Activated naive CD8-positive, alpha-beta T cell treated with anti-CD3 and anti-CD28 coated beads for 36 hours (primary cell): ENCODE measurements around the gene PCSK9. TPM values are rescaled to one million over a fixed set of nuclear protein-coding genes. Genes with fewer than 3 reads are reported as not detected.
A peak's percentile ranks its signal among the peaks of the same experiment; 100 is the strongest.

Experiments used
- DNase-seq: peaks from one replicate; pipeline ENCODE4 v3.0.0; 2021
- H3K27ac Mint-ChIP-seq: one replicate; pipeline ENCODE4 v1.8.0; 2022; ENCODE audit warnings: mild to moderate bottlenecking, moderate library complexity, mixed read lengths
- H3K27me3 Mint-ChIP-seq: one replicate; pipeline ENCODE4 v1.8.0; 2022; ENCODE audit warnings: mild to moderate bottlenecking, mixed read lengths
- H3K36me3 Mint-ChIP-seq: one replicate; pipeline ENCODE4 v1.8.0; 2021; ENCODE audit warnings: mild to moderate bottlenecking, mixed read lengths
- H3K4me1 Mint-ChIP-seq: one replicate; pipeline ENCODE4 v1.8.0; 2021; ENCODE audit warnings: mixed read lengths
- H3K4me3 Mint-ChIP-seq: one replicate; pipeline ENCODE4 v1.8.0; 2022; ENCODE audit warnings: mild to moderate bottlenecking, moderate library complexity, mixed read lengths
- H3K9me3 Mint-ChIP-seq: one replicate; pipeline ENCODE4 v1.8.0; 2022; ENCODE audit warnings: mixed read lengths
- total RNA-seq, 2 experiments: library from RNA; stranded (reverse); gene quantifications; one replicate each; pipeline ENCODE4 v1.2.3, GENCODE V29; 2021

Gene PCSK9
- total RNA-seq = not detected

DNA sequence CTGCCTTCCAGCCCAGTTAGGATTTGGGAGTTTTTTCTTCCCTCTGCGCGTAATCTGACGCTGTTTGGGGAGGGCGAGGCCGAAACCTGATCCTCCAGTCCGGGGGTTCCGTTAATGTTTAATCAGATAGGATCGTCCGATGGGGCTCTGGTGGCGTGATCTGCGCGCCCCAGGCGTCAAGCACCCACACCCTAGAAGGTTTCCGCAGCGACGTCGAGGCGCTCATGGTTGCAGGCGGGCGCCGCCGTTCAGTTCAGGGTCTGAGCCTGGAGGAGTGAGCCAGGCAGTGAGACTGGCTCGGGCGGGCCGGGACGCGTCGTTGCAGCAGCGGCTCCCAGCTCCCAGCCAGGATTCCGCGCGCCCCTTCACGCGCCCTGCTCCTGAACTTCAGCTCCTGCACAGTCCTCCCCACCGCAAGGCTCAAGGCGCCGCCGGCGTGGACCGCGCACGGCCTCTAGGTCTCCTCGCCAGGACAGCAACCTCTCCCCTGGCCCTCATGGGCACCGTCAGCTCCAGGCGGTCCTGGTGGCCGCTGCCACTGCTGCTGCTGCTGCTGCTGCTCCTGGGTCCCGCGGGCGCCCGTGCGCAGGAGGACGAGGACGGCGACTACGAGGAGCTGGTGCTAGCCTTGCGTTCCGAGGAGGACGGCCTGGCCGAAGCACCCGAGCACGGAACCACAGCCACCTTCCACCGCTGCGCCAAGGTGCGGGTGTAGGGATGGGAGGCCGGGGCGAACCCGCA lies at the start of gene PCSK9:
PCSK9 (plus strand) TSS at position 207 of the 741 bp plus-strand sequence; CDS start at position 497, 290 bp downstream.
- H3K9me3 Mint-ChIP-seq = no peaks in the 10 kb centered on the region
- H3K4me1 Mint-ChIP-seq = peaks cover 2% of the 10 kb centered on the region
- no peak for DNase-seq
- H3K36me3 Mint-ChIP-seq = no peaks in the 10 kb centered on the region
- H3K4me3 Mint-ChIP-seq = no peak within 1 kb of the TSS
- no peak within 1 kb of the TSS for H3K27ac Mint-ChIP-seq
- H3K27me3 Mint-ChIP-seq = peaks cover 73% of the 10 kb centered on the region

DNA sequence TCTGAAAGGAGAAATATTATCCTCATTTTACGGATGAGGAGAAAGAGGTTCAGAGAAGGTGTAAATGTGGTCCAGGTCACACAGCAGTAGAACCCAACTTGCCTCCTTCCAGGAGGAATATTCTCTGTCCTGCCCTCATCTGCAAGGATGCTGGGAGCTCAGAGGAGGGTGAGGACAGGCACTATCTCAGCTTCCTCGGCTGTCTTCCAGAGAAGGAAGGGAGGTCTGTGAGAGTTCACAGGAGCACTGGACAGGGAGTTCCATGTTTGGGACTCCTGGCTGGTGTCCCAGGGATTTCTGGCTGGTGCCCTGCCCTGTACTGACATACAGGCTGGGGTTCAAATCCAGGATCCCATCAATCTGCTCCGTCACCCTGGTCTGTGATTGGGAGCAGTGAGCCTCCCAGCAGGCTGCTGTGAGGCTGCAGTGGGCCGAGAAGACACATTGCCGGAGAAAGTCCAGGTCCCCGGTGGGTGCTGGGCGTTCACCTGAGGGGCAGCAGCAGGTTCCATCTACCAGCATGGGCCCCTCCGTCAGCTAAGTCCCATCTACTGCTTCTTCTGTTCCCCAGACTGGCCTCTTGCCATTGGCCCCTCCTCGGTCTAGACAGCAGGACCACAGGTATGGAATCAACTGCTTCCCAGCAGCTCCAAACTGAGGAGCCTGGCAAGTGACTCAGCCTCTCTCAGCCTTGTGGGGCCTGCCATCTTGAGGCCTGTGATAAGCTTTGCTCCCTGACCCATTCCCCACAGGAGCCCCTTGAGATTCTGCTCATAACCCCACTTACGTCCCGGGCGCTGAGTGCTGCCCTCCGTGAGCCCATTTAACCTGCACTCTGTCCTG lies 49.2 kb upstream of the PCSK9 start:
- H3K36me3 Mint-ChIP-seq = no peaks in the 10 kb centered on the region
- H3K9me3 Mint-ChIP-seq = no peaks in the 10 kb centered on the region
- no peak overlapping the region for H3K27ac Mint-ChIP-seq
- DNase-seq = no peak
- no peaks in the 10 kb centered on the region for H3K4me1 Mint-ChIP-seq
- no peak overlapping the region for H3K4me3 Mint-ChIP-seq
- H3K27me3 Mint-ChIP-seq = peaks cover 4% of the 10 kb centered on the region

DNA sequence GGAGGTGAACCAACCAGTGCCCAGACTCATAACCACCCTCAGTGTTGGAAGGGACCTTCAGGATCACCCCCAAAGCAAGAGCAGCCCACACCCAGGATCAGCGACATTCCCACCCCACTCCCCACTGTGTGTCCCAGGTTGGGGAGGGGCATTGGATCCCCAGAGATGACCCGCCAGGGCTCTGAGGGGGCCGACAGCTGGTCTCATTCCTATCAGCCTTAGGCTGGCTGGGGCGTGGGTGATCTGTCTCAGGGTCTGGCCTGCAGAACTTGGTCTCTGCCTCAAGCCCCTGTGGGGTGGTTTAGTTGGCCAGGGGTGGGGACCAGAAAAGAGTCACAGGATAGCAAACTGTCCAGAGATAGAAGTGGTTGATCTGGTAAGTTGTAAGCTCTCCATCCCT lies 48.4 kb upstream of the PCSK9 start:
- Mint-ChIP-seq H3K27ac (no peak overlapping the region), H3K4me1 (peaks cover 2% of the 10 kb centered on the region)
- DNase-seq = no peak

DNA sequence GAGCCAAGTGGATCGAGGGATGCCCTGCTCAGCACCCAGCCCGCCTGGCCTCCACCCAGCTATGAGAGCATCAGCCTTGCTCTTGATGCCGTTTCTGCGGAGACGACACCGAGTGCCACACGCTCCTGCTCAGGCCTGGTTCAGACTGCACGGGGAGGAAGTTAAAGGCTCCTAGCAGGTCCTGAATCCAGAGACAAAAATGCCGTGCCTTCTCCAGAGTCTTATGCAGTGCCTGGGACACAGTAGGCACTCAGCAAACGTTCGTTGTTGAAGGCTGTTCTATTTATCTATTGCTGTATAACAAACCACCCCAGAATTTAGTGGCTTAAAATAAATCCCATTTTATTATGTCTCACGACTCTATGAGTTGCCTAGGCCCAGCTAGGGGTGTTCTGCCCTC lies 47.4 kb upstream of the PCSK9 start:
- H3K4me3 Mint-ChIP-seq = no peak overlapping the region

More for the DNA sequence above, 48.4 kb upstream of the PCSK9 start:
- Mint-ChIP-seq H3K36me3 (no peaks in the 10 kb centered on the region), H3K27me3 (peaks cover 12% of the 10 kb centered on the region), H3K9me3 (no peaks in the 10 kb centered on the region), H3K4me3 (no peak overlapping the region)

DNA sequence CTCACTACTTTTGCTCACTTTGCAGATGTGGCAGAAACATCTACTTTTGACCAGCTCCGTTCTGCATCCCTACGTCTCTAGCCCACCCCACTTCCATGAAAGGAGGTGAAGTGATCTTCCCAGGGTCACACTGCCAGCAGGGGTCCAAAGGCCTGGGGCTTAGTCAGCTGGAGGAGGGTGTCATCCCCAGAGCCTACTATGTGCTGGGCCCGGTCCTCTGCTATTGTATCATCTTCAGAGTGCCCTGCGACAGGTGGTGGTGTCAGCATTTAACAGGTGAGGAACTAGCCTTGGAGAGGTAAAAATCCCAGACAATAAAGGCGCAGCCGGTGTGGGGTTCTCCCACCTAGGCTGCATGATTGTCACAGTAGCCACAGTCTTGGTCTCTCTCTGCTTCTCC lies 46.2 kb upstream of the PCSK9 start:
- Mint-ChIP-seq H3K9me3 (no peaks in the 10 kb centered on the region), H3K36me3 (no peaks in the 10 kb centered on the region), H3K27me3 (peaks cover 32% of the 10 kb centered on the region), H3K27ac (no peak overlapping the region), H3K4me1 (peaks cover 12% of the 10 kb centered on the region), H3K4me3 (no peak overlapping the region)
- DNase-seq = no peak

More for the DNA sequence above, 47.4 kb upstream of the PCSK9 start:
- Mint-ChIP-seq H3K27me3 (peaks cover 22% of the 10 kb centered on the region), H3K4me1 (peaks cover 8% of the 10 kb centered on the region), H3K9me3 (no peaks in the 10 kb centered on the region), H3K36me3 (no peaks in the 10 kb centered on the region), H3K27ac (no peak overlapping the region)
- DNase-seq = no peak

DNA sequence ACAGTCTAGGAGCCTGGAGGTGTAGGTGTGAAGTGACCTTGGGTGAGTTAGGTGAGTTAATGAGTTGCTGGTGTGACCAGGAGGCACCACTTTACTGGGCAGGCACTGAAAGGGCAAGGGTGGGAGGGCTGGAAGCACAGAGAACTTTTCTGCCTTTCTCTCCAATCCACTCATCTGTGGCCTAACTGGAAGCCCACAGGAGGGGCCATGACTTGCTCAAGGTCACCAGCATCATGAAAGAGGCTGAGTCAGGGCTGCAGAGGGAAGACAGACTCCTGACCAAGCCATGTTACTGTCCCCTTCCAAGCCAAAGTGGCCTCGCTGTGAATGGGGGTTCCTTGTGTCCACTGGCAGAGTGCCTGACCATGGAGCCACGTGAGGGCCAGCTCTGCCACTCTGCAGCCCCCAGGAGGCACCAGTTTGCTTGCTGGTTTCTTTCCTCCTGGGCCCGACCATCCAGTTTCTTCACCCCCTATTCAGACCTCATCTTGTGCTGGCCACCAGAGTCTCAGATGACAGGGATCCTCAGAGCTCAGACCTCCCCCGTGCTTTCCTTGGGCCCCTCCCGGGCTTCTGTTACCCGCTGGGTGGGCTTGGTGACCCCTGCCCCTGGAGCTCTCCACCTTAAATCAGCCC lies 44.9 kb upstream of the PCSK9 start:
- H3K27me3 Mint-ChIP-seq = peaks cover 38% of the 10 kb centered on the region
- no peak for DNase-seq
- H3K9me3 Mint-ChIP-seq = no peaks in the 10 kb centered on the region
- H3K36me3 Mint-ChIP-seq = no peaks in the 10 kb centered on the region
- no peak overlapping the region for H3K27ac Mint-ChIP-seq
- H3K4me1 Mint-ChIP-seq = peaks cover 12% of the 10 kb centered on the region
- no peak overlapping the region for H3K4me3 Mint-ChIP-seq

DNA sequence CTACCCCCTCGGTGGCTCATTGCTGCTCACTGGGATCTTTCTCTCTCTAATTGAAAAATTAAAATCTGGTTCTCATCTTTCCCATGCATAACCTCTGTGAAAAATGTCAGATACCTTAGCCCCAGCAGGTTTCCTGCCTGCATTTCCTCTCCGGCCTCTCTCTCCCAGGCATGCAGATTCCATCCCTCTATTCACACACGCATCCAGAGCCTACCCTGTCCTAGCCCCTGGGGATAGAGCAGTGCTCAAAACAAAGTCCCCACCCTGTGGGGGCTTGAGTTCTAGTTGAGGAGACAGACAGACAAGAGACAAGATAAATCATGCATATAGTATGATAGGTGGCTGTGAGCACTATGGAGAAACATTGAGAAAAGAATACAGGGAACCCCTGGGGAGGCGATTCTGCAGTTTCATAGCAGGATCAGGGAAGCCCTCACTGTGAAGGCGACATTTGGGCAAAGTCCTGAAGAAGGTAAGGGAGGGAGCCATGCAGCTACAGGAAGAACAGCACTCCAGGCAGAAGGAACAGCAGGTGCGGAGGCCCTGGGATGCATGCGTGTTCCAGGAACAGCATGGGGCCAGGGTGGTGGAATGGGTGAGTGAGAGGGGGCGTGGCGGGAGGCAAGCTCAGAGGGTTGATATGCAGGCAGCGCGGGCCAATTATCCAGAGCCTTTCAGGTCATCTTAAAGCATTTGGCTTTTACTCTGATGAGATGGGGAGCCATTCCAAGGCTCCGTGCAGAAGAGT lies 44.2 kb upstream of the PCSK9 start:
- Mint-ChIP-seq H3K9me3 (no peaks in the 10 kb centered on the region), H3K27me3 (peaks cover 42% of the 10 kb centered on the region), H3K4me3 (no peak overlapping the region), H3K27ac (no peak overlapping the region), H3K4me1 (peaks cover 12% of the 10 kb centered on the region), H3K36me3 (no peaks in the 10 kb centered on the region)
- no peak for DNase-seq

DNA sequence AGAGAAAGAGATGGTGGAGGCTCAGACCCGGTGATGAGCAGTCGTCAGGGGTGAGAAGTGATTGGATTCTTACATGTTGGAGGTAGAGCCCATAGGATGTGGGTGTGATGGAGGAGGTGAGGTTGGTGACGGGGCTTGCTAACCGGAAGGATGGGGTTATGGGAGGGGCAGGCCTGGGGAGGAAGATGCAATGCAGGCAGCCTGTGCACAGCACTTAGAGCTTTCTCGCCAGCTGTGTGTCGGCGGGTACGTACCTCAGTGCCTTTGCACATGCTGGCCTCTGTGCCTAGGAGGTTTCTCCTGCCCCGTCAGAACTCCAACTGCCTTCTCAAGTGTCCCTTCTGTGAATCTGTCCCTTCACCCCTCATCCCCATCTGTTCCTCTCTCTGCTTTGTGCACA lies 43.5 kb upstream of the PCSK9 start:
- no peaks in the 10 kb centered on the region for H3K9me3 Mint-ChIP-seq
- H3K27me3 Mint-ChIP-seq = peaks cover 42% of the 10 kb centered on the region
- peak; percentile 15 for DNase-seq
- no peak overlapping the region for H3K4me3 Mint-ChIP-seq
- no peaks in the 10 kb centered on the region for H3K36me3 Mint-ChIP-seq
- no peak overlapping the region for H3K27ac Mint-ChIP-seq
- H3K4me1 Mint-ChIP-seq = peaks cover 12% of the 10 kb centered on the region

DNA sequence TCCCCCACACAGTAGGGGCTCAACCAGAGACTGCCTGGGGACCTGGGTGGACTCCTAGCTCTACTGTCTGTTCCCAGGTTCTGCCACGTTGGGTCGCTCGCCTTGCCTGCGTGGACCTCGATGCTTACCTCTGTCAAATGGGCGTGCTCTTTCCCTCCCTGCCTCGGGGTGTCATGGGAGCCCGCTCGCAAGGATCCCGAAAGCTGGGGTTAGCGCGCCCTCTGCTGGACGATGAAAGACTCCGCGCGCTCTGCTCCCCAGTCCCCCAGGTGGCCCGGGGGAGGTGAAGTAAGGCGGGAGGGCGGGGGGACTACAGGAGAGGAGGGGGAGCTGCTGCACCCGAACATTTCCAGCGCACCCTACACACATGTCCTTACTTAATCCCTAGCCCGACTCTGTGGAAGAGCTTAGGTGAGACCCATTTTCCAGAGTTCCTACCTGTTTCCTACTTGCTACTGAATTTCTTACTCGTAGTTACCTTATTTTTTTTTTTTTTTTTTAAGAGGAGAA lies 42.9 kb upstream of the PCSK9 start:
- Mint-ChIP-seq H3K36me3 (no peaks in the 10 kb centered on the region), H3K27ac (no peak overlapping the region), H3K4me1 (peaks cover 12% of the 10 kb centered on the region), H3K9me3 (no peaks in the 10 kb centered on the region), H3K27me3 (peaks cover 42% of the 10 kb centered on the region), H3K4me3 (peak overlapping the region; percentile 44)
- DNase-seq = peak; percentile 78

DNA sequence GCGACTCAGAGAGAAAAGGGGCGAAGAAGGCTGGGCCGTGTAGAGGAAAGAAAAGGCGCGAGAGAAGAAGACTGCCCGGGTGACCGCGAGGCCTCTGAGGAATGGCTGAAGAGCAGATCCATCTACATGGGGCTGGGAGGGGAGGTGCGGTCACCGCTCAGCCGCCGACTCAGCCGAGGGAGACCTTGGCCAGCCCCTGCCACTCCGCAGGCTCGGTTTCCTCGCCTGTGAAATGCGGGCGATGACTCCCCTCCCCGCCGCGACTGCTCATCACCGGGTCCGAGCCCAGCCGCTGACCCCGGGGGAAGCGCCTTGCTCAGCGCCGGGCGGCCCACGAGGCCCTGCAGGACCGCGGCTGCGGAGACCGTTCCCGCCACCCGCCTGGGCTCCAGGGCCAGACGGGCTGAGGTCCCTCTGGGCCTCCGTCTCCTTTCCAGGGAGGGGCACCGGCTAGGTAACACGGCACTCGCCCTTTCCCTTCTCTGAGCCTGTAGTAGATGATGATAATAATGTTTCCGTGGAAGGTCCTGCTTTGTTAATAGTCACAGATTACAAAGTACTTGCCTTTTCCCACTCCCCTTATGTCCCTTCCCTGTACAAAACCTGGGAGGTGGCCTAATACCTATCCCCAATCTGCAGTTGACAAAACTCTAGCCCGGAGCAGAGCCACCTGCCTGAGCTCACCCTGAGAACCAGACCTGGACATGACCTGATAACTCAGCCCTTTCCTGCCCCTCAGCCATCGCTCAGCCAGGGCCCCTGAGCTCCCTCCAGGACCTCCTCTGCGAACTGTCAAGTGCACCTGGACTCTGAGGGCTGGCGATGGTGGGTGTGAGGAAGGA lies 42.3 kb upstream of the PCSK9 start:
- H3K9me3 Mint-ChIP-seq = no peaks in the 10 kb centered on the region
- peak overlapping the region; percentile 44 for H3K4me3 Mint-ChIP-seq
- no peaks in the 10 kb centered on the region for H3K36me3 Mint-ChIP-seq
- no peak overlapping the region for H3K27ac Mint-ChIP-seq
- DNase-seq = no peak
- H3K27me3 Mint-ChIP-seq = peaks cover 42% of the 10 kb centered on the region
- peaks cover 12% of the 10 kb centered on the region for H3K4me1 Mint-ChIP-seq

DNA sequence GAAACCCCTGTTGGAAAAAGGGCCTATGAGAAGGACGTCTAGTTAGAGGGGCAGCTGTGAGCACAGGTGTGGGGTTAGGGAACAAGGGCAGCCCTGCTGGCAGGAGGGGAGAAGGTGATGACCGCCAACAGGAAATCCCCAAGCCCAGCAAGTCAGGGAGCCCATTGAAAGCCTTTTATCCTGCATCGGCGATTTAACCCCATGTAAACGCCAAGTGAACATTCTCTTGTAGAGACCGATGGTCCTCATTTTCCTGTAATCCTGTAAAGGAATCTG lies 41.7 kb upstream of the PCSK9 start:
- H3K9me3 Mint-ChIP-seq = no peaks in the 10 kb centered on the region

DNA sequence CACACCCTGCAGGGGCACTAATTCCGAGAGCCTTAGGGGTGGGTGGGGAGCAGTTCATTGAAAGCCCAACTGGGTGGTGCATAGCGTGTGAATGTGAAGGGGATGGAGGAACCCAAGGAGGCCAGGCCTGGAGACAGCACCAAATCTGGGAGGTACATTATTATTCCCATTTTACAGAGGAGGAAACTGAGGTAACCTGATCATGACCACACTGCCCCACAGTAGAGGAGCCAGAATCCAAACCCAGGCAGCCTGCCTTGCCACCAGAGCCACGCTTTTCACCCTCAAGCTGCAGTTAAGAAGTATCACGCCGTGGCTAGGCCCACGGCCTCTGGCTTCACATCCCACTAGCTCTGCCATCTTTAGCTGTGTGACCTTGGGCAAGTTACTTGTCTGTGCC lies 41.2 kb upstream of the PCSK9 start:
- H3K9me3 Mint-ChIP-seq = no peaks in the 10 kb centered on the region
- peaks cover 12% of the 10 kb centered on the region for H3K4me1 Mint-ChIP-seq
- H3K27ac Mint-ChIP-seq = no peak overlapping the region
- H3K36me3 Mint-ChIP-seq = no peaks in the 10 kb centered on the region
- peaks cover 42% of the 10 kb centered on the region for H3K27me3 Mint-ChIP-seq
- no peak overlapping the region for H3K4me3 Mint-ChIP-seq
- no peak for DNase-seq

More for the DNA sequence above, 41.7 kb upstream of the PCSK9 start:
- Mint-ChIP-seq H3K36me3 (no peaks in the 10 kb centered on the region), H3K4me3 (no peak overlapping the region), H3K27me3 (peaks cover 42% of the 10 kb centered on the region), H3K27ac (no peak overlapping the region), H3K4me1 (peaks cover 12% of the 10 kb centered on the region)
- no peak for DNase-seq

DNA sequence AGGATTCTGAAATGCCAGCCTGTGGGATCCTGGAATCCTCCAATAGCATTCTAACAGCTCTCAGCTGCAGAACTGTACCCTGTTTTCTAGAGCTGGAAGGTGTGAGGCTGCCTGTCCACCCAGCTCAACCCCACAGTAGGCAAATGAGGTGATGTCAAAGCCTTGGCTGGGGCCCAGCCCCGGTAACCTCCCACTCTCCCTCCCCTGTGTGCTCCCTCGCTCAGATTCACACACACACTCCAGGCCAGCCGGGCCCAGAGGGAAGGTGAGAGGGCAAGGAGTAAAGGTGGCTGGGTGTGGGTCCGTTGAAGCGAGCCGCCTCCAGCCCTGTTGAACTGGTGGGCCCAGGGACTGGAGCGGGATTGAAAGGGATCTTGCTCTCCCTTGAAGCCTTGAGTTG lies 40.7 kb upstream of the PCSK9 start, which contains the start of gene BSND:
BSND (plus strand) TSS at position 257 of the 400 bp plus-strand sequence. CDS start 254 bp downstream, outside the sequence.
- no peak within 1 kb of the TSS for H3K27ac Mint-ChIP-seq
- no peak for DNase-seq
- no peaks in the 10 kb centered on the region for H3K9me3 Mint-ChIP-seq
- no peaks in the 10 kb centered on the region for H3K36me3 Mint-ChIP-seq
- H3K27me3 Mint-ChIP-seq = peaks cover 42% of the 10 kb centered on the region
- peaks cover 12% of the 10 kb centered on the region for H3K4me1 Mint-ChIP-seq
- no peak within 1 kb of the TSS for H3K4me3 Mint-ChIP-seq
